Activated naive CD4-positive, alpha-beta T cell treated with anti-CD3 and anti-CD28 coated beads, Interleukin-2, amount 50 U/mL, for 24 hours (primary cell): ENCODE measurements around the gene CORO2B.

Experiments used
- H3K27ac Mint-ChIP-seq: one replicate; pipeline ENCODE4 v1.8.0; 2021; ENCODE audit warnings: mild to moderate bottlenecking, mixed read lengths
- H3K27me3 Mint-ChIP-seq: one replicate; pipeline ENCODE4 v1.8.0; 2021; ENCODE audit warnings: mixed read lengths
- H3K36me3 Mint-ChIP-seq: one replicate; pipeline ENCODE4 v1.8.0; 2021; ENCODE audit warnings: mixed read lengths
- H3K4me1 Mint-ChIP-seq: one replicate; pipeline ENCODE4 v1.8.0; 2021; ENCODE audit warnings: mixed read lengths
- H3K4me3 Mint-ChIP-seq: one replicate; pipeline ENCODE4 v1.8.0; 2021; ENCODE audit warnings: mild to moderate bottlenecking, mixed read lengths
- H3K9me3 Mint-ChIP-seq: one replicate; pipeline ENCODE4 v1.8.0; 2021; ENCODE audit warnings: mixed read lengths

Gene CORO2B

DNA sequence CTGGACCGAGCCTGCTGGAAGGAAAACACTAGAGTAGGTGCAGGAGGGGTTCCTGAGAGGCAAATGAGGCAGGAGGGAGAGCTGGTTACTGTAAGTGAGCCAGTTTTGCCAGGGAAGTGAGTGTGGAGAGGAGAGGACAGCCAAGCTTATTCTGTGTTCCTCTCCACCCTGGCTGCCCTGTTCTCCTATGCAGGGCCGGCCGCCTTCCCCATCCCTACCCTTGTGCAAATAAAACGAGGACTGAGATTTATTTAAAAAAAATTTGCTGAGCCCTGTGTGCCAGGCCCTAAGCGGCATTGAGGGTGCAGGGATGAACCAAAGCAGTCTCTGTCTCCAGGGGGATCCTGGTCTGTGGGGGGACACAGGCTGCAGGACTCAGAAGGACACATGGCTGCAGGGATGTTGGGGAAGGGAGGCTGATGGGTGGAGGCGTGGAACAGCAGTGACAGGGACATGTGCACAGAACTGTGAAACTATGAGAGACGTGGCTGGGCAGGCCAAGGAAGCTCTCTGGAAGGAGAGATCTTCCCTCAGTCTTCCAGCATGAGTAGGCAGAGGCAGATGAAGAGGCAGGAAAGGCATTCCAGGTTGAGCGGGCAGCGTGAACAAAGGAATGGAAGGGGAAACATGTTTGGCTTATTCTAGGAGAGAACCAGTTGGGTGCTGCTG is 12.1 kb downstream of the CORO2B start:
- Mint-ChIP-seq H3K9me3 (no peaks in the 10 kb centered on the region), H3K4me3 (no peak overlapping the region), H3K27me3 (no peaks in the 10 kb centered on the region), H3K36me3 (no peaks in the 10 kb centered on the region), H3K4me1 (peaks cover 16% of the 10 kb centered on the region), H3K27ac (no peak overlapping the region)

DNA sequence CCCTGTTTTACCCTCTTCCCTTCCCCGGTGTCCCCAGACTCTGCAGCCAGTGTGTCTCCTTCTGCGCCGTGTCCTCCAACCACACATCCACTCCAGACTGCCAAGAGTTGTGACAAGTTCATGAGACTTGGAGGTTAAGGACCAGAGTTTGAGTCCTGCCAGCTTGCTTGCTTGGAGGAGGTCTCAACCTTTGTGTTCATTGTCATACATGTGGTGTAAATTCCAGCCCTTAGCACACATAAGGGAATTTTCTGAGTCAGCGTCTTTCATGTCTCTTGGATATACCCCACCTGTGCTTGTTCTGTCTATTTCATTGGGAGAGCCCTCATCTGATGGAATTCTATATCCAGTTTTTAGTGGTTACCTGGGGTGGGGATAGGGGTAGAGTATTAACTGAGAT is 13.3 kb downstream of the CORO2B start:
- Mint-ChIP-seq H3K4me1 (peaks cover 12% of the 10 kb centered on the region), H3K36me3 (no peaks in the 10 kb centered on the region), H3K4me3 (no peak overlapping the region), H3K9me3 (no peaks in the 10 kb centered on the region), H3K27ac (no peak overlapping the region), H3K27me3 (no peaks in the 10 kb centered on the region)

DNA sequence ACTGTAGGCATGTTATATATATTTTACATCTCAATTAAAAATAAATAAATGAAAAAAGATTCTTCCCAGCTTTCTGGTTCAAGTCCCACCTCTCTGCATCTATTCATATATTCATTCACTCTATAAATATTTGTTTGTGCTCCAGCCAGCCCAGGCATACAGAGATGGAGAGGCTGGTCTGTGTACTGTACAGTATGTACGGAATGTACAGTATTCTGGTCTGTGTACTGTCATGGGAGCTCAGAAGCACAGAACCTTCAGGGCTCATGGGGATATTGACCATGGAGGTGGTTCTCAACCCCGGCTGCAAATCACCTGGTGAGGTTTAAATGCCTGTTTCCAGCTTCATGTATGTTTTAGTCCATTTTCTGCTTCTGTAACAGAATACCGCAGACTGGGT is 13.8 kb downstream of the CORO2B start:
- Mint-ChIP-seq H3K27ac (no peak overlapping the region), H3K36me3 (no peaks in the 10 kb centered on the region), H3K9me3 (no peaks in the 10 kb centered on the region), H3K4me1 (peaks cover 11% of the 10 kb centered on the region), H3K27me3 (no peaks in the 10 kb centered on the region), H3K4me3 (no peak overlapping the region)

DNA sequence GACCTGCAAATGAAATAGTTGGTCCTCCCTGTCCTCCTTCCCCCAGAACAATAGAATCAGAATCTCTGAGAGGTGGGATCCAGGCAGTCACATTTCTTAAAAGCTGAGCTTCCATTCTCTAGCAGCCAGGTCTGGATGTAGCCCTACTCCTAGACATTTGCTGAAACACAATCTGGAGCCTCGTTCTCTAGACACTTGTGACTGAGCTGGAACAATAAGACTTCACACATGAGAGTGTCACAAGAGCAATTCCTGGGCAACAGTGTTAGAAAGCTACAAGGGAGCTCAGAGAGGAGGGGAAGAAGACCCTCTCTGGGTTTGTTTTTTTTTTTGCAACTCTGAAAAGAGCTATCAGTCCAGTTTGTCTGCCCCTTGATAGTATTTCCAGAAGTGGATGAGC is 14.5 kb downstream of the CORO2B start:
- Mint-ChIP-seq H3K4me3 (no peak overlapping the region), H3K36me3 (no peaks in the 10 kb centered on the region), H3K4me1 (peaks cover 3% of the 10 kb centered on the region), H3K27me3 (no peaks in the 10 kb centered on the region), H3K27ac (no peak overlapping the region), H3K9me3 (no peaks in the 10 kb centered on the region)

DNA sequence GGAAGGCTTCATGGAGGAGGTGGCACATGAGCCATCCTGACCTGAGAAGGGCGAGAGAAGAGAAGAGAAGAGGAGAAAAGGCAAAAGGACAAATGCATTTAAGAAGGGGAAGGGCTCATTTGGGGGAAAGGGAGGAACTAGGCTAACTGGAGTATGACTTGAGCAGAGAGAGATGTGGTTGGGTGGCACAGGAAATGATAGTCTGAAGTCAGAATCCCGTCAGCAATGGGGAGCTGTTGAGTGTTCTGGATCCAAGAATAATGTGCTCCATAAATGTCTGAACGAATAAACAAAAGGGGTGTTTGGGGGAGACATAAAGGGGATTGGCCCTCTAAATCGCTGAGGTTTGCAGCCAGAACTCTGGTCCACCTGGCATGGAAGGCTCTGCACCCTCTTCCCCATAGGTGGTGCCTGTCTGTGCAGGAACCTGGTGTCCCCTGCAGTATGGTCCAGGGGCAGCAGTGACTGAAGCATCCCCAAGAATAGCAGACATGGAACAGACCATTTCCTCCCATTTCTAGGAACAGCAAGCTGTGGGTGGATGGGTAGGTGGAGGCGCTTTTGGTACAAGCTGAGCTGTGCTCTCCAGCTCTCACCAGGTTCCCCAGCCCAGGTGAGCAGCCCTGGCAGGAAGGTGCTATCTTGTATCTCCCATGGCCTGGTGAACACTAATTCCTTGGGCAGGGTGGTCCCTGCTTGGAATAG is 15.2 kb downstream of the CORO2B start:
- Mint-ChIP-seq H3K27ac (no peak overlapping the region), H3K4me3 (no peak overlapping the region), H3K27me3 (no peaks in the 10 kb centered on the region), H3K9me3 (no peaks in the 10 kb centered on the region), H3K36me3 (no peaks in the 10 kb centered on the region), H3K4me1 (no peaks in the 10 kb centered on the region)

DNA sequence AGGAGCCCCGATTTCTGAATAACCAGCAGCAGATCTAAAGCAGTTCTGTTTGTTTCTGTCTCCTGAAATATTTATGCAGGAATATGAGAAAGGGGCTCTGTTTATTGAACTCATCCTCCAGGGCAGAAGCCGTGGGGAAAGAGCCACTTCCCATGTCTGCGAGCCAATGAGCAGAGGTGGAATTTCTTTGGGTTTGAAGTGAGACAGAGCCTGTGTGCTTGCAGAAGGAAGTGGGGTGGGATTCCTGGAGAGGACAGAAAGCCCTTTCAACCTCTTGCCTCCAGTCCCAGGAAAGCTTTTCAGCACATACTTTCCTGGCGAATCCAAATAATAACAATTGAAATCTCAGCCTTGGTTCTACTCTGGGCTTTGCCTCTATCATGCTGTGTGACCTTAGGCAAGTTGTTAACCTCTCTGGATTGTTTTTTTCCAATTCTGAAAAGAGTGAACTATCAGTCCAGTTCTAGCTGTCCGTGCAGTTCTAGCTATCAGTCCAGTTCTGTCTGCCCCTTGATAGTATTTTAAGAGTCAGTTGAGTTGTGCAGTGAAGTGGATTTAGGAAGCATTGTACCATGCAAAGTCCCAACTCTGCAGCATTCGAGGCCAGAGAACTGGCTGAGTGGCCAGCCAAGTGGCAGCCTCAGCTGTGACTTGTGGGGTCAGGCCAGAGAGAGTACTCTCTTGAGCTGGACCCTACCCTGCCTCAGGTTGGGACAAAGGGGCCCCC is 15.9 kb downstream of the CORO2B start:
- Mint-ChIP-seq H3K27me3 (no peaks in the 10 kb centered on the region), H3K4me3 (no peak overlapping the region), H3K36me3 (no peaks in the 10 kb centered on the region), H3K4me1 (no peaks in the 10 kb centered on the region), H3K27ac (no peak overlapping the region), H3K9me3 (no peaks in the 10 kb centered on the region)

DNA sequence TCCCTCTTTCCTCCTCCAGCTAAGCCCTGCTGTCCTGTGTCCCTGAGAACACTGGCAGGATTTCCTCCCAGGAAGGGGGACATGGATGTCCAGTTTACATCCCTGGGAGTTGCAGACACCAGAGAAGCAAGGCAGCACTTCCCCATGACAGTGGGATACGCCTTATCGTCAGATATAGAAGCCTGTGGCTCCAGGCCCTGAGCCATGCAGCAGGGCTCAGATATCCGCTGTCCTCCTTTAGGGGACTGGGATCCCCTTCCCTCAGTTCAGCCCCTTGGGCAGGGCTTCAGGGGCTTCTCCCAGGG is 16.4 kb downstream of the CORO2B start:
- Mint-ChIP-seq H3K27me3 (no peaks in the 10 kb centered on the region), H3K27ac (no peak overlapping the region), H3K9me3 (no peaks in the 10 kb centered on the region), H3K4me3 (no peak overlapping the region), H3K4me1 (no peaks in the 10 kb centered on the region), H3K36me3 (no peaks in the 10 kb centered on the region)

DNA sequence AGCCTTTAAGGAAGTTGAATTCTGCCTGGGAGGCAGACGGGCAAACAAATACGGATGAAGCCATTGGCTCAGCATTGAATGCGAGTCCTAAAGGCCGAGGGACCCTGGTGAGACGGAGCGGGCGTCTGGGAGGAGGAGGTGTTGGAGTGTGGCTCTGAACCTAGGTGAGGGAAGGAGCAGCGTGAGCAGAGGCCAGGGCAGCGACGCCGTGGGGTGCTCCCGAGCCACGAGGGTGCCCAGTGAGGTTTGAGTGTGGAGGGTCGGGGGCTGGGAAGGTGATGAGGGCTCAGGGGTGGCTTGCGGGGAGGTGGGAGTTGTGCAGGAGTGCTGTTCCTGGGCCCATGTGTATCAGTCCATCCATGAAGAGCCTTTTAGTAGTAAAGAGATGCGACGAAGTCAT is 17.0 kb downstream of the CORO2B start:
- H3K36me3 Mint-ChIP-seq, result no peaks in the 10 kb centered on the region
- no peaks in the 10 kb centered on the region for H3K27me3 Mint-ChIP-seq
- H3K27ac Mint-ChIP-seq, result no peak overlapping the region
- no peak overlapping the region for H3K4me3 Mint-ChIP-seq
- no peaks in the 10 kb centered on the region for H3K9me3 Mint-ChIP-seq
- H3K4me1 Mint-ChIP-seq, result no peaks in the 10 kb centered on the region

DNA sequence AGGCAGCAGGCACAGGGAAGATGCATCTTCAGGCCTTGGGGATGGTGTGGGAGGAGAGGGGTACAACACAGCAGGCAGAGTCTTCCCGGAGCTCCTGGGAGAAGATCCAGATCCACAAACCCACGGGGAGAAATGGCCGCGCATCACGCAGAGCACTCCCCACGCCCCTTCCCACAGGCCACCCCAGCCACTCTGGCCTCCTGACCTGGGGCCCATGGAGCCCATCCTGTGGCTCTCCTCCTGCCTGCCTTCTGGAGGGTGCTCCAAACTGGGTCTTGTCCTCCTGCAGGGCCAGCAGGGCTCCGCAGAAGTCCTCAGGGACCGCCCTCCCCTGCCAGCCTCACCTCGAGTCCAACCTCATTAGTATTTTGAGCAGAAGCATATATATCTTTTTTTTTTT is 17.9 kb downstream of the CORO2B start:
- H3K27ac Mint-ChIP-seq, result no peak overlapping the region
- H3K9me3 Mint-ChIP-seq, result no peaks in the 10 kb centered on the region
- no peaks in the 10 kb centered on the region for H3K36me3 Mint-ChIP-seq
- no peak overlapping the region for H3K4me3 Mint-ChIP-seq
- no peaks in the 10 kb centered on the region for H3K4me1 Mint-ChIP-seq
- no peaks in the 10 kb centered on the region for H3K27me3 Mint-ChIP-seq

DNA sequence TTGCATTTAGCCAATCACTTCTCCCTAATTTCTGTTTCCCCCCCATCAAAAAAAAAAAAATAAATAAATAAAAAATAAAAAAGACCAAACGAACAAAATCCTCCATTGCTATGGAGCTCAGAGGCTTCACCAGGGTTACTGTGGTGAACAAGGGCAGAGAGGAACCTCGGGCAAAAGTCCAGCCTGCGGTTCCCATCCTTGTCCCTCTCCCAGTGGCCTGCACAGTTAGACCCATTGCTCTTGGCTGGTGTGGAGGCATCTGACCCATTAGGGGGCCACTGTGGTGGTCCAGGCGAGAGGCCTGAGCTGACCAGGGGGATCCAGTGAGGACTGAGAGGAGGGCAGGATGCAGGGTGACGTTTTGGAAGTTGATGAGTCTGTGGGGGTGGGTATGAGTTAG is 18.8 kb downstream of the CORO2B start:
- Mint-ChIP-seq H3K36me3 (no peaks in the 10 kb centered on the region), H3K4me1 (no peaks in the 10 kb centered on the region), H3K27ac (no peak overlapping the region), H3K4me3 (no peak overlapping the region), H3K9me3 (no peaks in the 10 kb centered on the region), H3K27me3 (no peaks in the 10 kb centered on the region)

DNA sequence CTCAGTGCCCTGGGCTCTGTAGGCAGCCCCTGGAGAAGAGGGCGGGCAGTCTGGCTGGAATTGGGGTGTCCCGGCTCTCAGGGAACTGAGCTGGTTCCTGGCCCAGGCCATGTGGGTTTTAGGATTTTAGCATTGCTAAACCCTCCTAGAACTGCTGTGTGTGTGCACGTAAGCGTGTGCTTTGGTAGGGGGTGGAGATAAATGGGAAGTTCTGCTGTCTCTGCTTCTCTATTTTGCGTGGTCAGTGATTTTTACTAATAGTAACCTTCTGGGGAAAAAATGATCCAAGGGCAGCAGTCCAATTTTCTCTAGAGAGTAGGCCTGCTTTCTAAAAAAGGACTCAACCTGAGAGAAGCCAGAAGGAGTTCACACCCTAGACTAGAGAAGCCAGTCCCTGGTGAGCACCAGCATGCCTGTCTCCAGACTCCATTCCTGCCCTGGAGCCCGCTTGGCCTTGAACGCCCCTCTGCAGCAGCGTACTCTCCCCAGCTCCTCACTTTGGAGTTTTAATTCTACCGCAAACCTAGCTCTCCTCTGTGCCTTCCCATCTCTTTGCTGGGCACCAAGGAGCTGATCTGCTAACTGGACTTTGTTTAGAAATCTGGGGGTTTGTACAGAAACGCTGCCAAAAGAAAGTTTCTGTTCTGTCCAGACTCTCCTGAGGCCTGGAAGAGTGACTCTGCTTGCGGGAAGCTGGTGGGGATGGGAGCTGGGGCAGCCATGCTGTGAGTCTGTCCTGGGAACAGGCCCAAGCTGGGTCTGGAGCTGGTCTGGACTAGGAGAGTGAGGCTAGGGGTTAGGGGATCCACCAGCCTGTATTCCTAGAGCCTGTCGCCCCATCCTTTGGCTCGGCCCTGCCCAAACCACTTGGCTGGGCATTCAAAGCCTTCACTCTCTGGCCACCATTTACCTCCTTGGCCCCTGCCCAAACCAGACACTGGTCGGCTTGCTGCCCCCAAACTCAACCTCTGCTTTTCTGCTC is 19.7 kb downstream of the CORO2B start:
- no peak overlapping the region for H3K27ac Mint-ChIP-seq
- H3K4me3 Mint-ChIP-seq, result no peak overlapping the region
- no peaks in the 10 kb centered on the region for H3K27me3 Mint-ChIP-seq
- H3K36me3 Mint-ChIP-seq, result no peaks in the 10 kb centered on the region
- no peaks in the 10 kb centered on the region for H3K4me1 Mint-ChIP-seq
- no peaks in the 10 kb centered on the region for H3K9me3 Mint-ChIP-seq

DNA sequence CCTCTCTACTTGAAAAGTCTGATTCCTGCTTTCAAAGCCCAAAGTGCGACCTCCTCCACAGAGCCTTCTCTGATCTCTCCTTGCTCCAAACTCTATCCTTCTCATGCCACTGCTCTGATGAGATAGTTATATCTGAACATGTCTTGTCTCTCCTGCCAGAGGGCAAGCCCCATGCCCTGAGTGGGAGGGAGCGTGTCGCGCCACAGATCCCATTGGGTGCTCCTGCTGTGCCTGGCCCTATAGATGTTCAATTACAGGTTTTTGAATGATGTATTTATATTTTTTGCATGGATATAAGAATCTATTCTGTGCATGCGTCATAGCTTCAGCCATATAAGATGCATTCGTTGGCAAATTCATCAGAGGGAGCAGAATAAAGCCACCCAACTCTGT is 20.4 kb downstream of the CORO2B start:
- Mint-ChIP-seq H3K36me3 (no peaks in the 10 kb centered on the region), H3K4me1 (no peaks in the 10 kb centered on the region), H3K9me3 (no peaks in the 10 kb centered on the region), H3K27me3 (no peaks in the 10 kb centered on the region), H3K27ac (no peak overlapping the region), H3K4me3 (no peak overlapping the region)

DNA sequence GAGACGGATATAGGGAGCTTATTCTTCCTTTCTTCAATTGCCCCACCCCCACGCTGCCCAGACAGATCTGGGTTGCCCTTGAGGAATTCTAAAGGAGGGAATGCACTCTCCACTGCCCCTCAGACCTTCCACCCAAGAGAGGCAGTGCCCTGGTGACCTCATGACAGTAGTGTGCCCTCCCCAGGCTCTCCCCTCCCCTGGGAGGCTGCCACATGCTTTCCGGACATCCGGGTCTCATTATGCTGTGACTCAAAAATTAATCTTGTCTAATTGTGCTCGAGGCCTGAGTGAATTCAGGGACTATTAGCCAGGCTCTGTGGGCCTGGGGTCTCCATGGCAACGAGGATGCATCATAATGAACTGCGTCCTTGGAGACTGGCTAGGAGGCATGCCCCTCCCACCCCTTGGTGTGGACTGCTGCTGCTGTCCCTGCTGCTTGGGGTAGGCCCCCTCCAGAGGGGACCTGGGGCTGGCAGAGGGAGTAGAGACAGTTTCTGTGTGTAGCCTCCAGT is 20.8 kb downstream of the CORO2B start:
- Mint-ChIP-seq H3K9me3 (no peaks in the 10 kb centered on the region), H3K27me3 (no peaks in the 10 kb centered on the region), H3K27ac (no peak overlapping the region), H3K36me3 (no peaks in the 10 kb centered on the region), H3K4me3 (no peak overlapping the region), H3K4me1 (no peaks in the 10 kb centered on the region)

DNA sequence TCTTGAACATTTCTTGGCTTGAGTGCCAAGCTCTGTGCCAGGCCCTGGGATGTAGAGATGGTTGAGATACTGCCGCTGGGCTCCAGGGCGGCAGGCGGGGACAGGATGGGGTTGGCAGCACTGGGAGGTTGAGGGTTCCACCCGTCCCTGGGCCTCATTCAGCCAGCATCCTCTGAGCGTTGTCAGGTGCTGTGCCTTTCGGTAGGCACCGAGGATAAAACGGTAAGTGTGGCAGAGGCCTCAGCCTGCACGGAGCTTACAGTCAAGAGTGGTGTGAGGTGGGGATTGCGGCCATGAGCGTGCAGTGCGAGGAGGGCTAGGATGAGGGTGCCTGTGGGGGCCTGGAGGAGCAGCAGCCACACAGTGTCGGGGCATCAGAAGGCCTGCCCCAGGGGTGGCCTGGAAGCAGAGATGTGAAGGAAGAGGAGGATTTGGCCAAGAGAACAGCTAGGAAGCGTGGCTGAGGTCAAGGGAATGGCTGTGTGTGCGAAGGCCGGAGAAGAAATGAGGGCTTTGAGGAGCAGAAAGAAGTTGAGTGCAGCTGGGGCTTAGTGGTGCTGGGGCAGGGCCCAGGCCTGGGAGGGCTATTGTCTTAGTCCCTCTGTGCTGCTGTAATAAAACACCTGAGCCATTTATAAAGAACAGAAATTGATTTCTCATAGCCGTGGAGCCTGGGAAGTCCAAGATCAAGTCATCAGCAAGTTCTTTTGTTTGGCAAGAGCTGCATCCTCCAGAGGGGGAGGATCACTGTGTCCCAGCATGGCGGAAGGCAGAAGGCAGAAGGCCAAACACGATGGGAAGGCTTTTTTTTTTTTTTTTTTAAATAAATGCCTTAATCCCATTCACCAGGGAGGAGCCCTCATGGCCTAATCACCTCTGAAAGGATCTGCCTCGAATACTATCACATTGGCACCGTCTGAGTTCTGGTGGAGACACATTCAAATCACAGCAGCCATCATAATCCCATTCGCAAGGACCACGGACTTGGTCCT is 22.7 kb downstream of the CORO2B start:
- Mint-ChIP-seq H3K27me3 (no peaks in the 10 kb centered on the region), H3K4me3 (no peak overlapping the region), H3K36me3 (no peaks in the 10 kb centered on the region), H3K27ac (no peak overlapping the region), H3K4me1 (no peaks in the 10 kb centered on the region), H3K9me3 (no peaks in the 10 kb centered on the region)
